Immature natural killer cell (primary cell): ENCODE measurements around the gene ISCU. TPM values are rescaled to one million over a fixed set of nuclear protein-coding genes. Genes with fewer than 3 reads are reported as not detected.
"Not testable (repeated sequence)": the region's sequence is repeated elsewhere in the genome, so short reads cannot be mapped to it uniquely, and the experiment has no call there.

Experiments used
- DNase-seq, 3 donors: peaks; one replicate each; pipeline ENCODE4 v3.0.0; 2022; ENCODE audit warnings: mixed read lengths in 1 of 3
- H3K27ac Mint-ChIP-seq, 6 donors: one replicate each; pipeline ENCODE4 v1.8.0; 2020; ENCODE audit warnings: mixed read lengths in 6 of 6, mild to moderate bottlenecking in 5 of 6, inconsistent platforms in 4 of 6, moderate library complexity in 3 of 6
- H3K27me3 Mint-ChIP-seq, 3 donors: one replicate each; pipeline ENCODE4 v1.8.0; 2020 to 2021; ENCODE audit warnings: low read depth in 3 of 3, mild to moderate bottlenecking in 3 of 3, mixed read lengths in 3 of 3, moderate library complexity in 3 of 3, inconsistent platforms in 1 of 3
- H3K36me3 Mint-ChIP-seq, 3 donors: one replicate each; pipeline ENCODE4 v1.8.0; 2020; ENCODE audit warnings: mixed read lengths in 3 of 3, inconsistent platforms in 2 of 3, mild to moderate bottlenecking in 2 of 3
- H3K4me1 Mint-ChIP-seq, 2 donors: one replicate each; pipeline ENCODE4 v1.8.0; 2020; ENCODE audit warnings: inconsistent platforms in 2 of 2, mild to moderate bottlenecking in 2 of 2, mixed read lengths in 2 of 2, moderate library complexity in 1 of 2
- H3K4me3 Mint-ChIP-seq, 5 donors: one replicate each; pipeline ENCODE4 v1.8.0; 2020; ENCODE audit warnings: mild to moderate bottlenecking in 5 of 5, mixed read lengths in 5 of 5, inconsistent platforms in 3 of 5, moderate library complexity in 3 of 5
- H3K9me3 Mint-ChIP-seq, 6 donors: one replicate each; pipeline ENCODE4 v1.8.0; 2020; ENCODE audit warnings: mild to moderate bottlenecking in 6 of 6, mixed read lengths in 6 of 6, inconsistent platforms in 4 of 6, moderate library complexity in 3 of 6
- polyA plus RNA-seq, 3 donors: library from polyadenylated mRNA; unstranded; fragments of 300-500 nt; fragmentation: Illumina TruSeq; gene quantifications; one replicate each; pipeline ENCODE4 v1.2.3, GENCODE V29; 2021

The ISCU gene
- polyA plus RNA-seq, 3 donors from 2014 or later, result 159 to 211 (median 178) TPM

DNA sequence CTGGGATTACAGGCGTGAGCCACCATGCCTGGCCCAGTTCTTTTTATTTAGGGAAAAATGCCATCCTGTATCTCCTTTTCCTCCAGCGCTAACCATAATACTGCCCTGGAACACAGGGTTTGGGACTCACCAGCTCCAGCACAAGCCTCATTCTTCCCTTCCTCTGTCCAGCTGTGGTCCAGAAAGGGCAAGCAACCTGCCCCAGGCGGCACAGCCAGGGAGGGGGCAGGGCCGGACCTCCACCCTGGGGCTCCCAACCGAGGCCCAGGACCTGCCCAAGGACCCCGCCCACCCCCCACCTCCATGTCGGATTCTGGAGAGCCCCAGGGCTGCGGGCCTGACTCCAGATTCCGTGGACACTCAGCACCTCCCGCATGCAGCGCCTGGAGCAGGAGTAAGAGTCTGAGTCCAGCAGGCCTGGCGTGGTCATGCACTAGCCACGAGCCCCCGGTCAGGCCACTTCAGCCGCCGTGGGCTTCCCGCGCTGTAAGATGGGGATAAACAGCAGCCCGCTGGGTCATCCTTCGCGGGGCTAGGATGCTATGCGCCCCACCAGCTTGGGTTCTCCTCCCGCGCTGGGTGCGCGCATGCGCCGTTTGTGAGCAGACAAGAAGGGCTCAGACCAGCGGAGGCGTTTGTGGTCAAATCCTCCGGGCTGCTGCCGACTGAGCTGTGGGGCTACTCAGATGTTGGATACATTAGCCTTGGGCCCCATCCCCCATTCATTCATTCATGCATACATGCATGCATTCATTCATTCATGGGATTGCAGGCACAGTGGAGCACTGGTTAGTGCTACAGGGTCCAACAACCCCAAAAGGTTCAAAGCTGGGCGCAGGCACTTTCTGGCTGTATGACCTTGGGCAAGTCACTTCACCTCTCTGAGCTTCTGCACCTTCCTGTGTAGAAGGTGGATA, 19.2 kb downstream of the ISCU start:
- no peak overlapping the region for H3K4me3 Mint-ChIP-seq
- peaks cover 7% of the 10 kb centered on the region in 2 donors for H3K4me1 Mint-ChIP-seq
- peaks cover 12 to 17% (median 12%) of the 10 kb centered on the region in 3 donors for H3K27me3 Mint-ChIP-seq
- no peak overlapping the region for H3K27ac Mint-ChIP-seq
- peaks cover 2 to 10% (median 6%) of the 10 kb centered on the region in 6 donors for H3K9me3 Mint-ChIP-seq
- no peaks in the 10 kb centered on the region for H3K36me3 Mint-ChIP-seq
- DNase-seq, result no peak

DNA sequence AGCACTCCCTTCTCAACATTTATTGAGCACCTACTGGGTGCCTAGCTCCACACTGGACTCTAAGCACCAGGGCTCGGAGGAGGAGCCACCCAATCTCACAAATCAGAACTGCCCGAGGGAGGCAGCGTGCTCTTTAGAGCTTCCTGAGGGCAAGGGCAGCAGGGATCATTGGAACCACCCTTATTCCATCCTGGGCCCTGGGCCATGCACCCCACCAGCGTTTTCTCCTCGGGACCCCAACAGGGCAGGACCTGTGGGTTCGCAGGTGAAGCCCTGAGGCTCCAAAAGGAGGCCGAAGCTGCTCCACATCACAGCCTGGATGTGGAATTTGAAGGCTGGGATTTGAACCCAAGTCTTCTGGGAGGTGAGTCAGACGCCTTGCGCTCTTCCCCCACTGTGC, 20.1 kb downstream of the ISCU start:
- no peak for DNase-seq
- no peaks in the 10 kb centered on the region for H3K36me3 Mint-ChIP-seq
- H3K9me3 Mint-ChIP-seq, result peaks cover 2 to 10% (median 6%) of the 10 kb centered on the region in 6 donors
- peaks cover 12 to 17% (median 12%) of the 10 kb centered on the region in 3 donors for H3K27me3 Mint-ChIP-seq
- no peak overlapping the region for H3K27ac Mint-ChIP-seq
- H3K4me1 Mint-ChIP-seq, result peaks cover 7% of the 10 kb centered on the region in 2 donors
- no peak overlapping the region for H3K4me3 Mint-ChIP-seq

DNA sequence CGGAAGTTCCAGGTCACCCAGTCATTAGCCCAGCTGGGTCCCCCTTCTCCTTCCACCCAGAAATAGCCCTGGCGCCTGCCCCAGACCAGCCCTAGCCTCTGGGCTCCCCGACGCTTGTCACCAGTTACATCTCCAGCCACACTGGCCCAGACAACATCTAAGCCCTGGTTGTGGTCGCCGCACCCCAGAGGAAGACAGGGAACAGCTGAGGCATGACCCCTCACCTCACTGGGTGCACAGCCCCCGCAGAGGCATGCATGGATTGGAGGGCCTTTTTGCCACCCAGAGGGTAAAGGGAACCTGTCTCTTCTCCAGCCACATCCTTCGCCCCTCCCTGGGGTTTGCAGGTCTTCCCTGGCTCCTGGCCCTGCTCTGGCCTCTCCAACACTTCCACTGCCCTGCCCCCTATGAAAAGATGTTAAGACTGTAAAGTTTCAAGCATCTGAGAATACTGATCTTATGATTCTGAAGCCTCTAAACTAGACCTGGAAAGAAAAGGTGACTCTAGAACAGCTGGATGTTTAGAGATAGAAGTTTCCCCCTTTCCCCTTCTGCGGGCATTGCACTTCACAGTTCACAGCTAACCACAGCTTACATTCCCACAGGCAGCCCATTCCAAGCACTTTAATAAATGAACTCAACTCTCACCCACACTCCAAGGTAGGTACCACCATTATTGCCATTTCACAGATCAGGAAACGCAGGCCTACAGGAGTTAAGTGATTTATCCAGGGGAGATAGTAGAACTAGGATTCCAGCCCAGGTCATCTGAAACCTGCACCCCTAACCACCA, 20.8 kb downstream of the ISCU start:
- no peaks in the 10 kb centered on the region for H3K36me3 Mint-ChIP-seq

DNA sequence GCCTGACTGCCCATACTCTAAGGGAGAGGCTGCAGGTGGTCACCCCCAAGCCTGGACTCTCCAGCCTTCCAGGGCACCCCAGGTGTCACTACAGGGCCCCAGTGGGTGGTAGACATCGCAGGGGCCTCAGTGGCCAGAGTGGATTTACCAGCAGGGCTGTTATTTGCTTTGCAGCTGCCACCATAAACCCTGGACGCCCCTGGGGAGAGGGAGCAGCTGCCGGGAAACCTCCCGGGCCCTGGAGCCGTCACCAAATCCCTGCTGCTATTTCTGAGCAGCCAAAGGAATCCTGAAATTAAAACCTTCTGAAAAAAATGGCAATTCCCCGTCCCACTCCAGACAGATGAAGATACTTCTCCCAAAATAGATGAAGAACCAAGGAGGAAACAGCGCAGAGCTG, 21.6 kb downstream of the ISCU start:
- Mint-ChIP-seq H3K4me1 (peaks cover 3 to 7% of the 10 kb centered on the region in 2 donors), H3K9me3 (peaks cover 2 to 8% (median 3%) of the 10 kb centered on the region in 6 donors), H3K36me3 (no peaks in the 10 kb centered on the region), H3K27ac (no peak overlapping the region), H3K27me3 (peaks cover 4 to 11% (median 7%) of the 10 kb centered on the region in 3 donors), H3K4me3 (no peak overlapping the region)
- DNase-seq, result no peak

More for the DNA sequence above, 20.8 kb downstream of the ISCU start:
- Mint-ChIP-seq H3K4me3 (no peak overlapping the region), H3K27ac (no peak overlapping the region), H3K27me3 (peaks cover 12 to 16% (median 12%) of the 10 kb centered on the region in 3 donors), H3K4me1 (peaks cover 7% of the 10 kb centered on the region in 2 donors), H3K9me3 (peaks cover 2 to 10% (median 6%) of the 10 kb centered on the region in 6 donors)
- no peak for DNase-seq

DNA sequence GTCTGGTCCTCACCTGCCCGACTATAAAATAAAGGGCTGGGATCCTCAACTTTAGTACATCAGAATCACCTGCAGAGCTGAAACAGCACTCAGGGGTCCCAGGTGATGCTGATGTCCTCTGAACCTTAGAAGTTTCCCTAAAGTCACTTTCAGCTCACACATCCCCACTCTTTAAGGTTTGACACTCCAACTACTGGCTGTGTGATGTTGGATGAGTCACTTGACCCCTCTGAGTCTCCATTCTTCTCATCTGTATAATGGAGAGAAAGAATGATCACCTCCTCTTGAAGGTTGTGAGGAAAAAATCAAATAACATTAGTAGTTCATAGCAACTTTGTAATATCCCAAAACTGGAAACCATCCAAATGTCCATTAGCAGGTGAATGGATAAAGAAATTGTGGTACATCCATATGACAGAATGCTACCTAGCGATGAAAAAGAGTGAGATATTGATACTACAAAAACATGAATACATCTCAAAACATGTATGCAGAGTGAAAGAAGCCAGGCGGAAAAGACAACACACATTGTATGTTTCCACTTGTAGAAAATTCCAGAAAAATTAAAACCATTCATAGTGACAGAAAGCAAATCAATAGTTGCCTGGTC, 22.2 kb downstream of the ISCU start:
- Mint-ChIP-seq H3K4me3 (no peak overlapping the region), H3K27ac (no peak overlapping the region), H3K27me3 (peaks cover 2 to 6% (median 3%) of the 10 kb centered on the region in 3 donors), H3K9me3 (peaks cover 0 to 4% (median 0%) of the 10 kb centered on the region in 6 donors), H3K4me1 (peaks cover 0 to 2% of the 10 kb centered on the region in 2 donors), H3K36me3 (no peaks in the 10 kb centered on the region)
- DNase-seq, result no peak

DNA sequence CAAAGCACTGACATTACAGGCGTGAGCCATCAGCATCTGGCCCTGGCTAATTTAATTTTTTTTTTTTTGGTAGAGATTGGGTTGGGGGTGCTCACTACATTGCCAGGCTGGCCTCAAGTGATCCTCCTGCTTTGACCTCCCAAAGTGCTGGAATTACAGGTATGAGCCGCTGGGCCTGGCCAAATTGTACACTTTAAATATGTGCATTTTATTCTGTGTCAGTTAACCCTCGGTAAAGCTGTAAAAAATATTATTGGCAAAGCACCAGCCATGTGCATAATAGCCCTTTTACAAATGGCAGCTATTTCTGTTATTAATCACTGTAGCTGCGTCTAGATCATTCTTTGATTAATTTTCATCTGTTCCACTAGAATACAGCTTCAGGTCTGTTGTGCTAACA, 23.5 kb downstream of the ISCU start:
- no peaks in the 10 kb centered on the region for H3K4me1 Mint-ChIP-seq
- peaks cover 2 to 5% (median 3%) of the 10 kb centered on the region in 3 donors for H3K27me3 Mint-ChIP-seq
- no peaks in the 10 kb centered on the region for H3K9me3 Mint-ChIP-seq
- no peaks in the 10 kb centered on the region for H3K36me3 Mint-ChIP-seq
- H3K4me3 Mint-ChIP-seq, result no peak overlapping the region
- no peak overlapping the region for H3K27ac Mint-ChIP-seq
- no peak for DNase-seq

DNA sequence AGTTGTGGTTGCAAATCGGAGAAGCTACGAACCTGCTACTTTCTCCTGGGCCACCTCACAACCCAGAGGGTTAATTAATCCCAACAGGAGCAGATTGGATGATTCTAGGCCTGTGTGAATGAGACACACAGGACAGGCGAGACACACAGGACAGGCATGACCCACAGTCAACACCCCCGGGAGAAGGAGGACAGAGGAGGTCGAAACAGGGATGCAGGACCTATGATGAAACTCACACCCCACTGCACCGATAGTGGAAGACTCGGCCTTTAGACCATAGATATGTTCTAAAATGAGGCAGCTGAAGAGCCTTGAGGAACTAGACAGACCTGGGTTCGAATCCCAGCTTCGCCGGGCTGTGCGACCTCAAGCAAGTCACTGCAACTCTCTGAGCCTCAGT, 23.9 kb downstream of the ISCU start:
- Mint-ChIP-seq H3K4me1 (no peaks in the 10 kb centered on the region), H3K36me3 (no peaks in the 10 kb centered on the region), H3K4me3 (no peak overlapping the region), H3K9me3 (no peaks in the 10 kb centered on the region), H3K27ac (no peak overlapping the region), H3K27me3 (peaks cover 2 to 5% (median 3%) of the 10 kb centered on the region in 3 donors)
- DNase-seq, result no peak

DNA sequence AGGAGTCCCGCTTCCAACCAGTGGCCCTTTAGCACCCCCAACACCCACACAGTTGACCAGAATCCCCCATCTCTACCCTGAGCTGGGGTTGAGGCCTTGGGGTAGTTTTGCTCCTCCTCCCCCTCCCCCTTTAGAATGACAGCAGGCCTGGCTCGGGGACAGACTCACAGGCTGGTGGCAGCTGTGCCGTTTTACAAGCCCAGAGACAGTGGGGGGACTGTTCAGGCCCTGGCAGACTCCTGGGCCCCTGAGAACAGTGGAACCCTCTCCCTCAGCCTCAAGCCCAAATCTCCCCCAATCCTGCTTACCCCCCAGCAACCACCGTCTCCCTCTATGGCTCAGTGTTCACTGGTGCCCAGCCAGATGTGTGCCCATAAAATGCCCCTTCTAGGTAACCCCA, 25.4 kb downstream of the ISCU start:
- Mint-ChIP-seq H3K36me3 (no peaks in the 10 kb centered on the region), H3K27ac (no peak overlapping the region), H3K4me1 (no peaks in the 10 kb centered on the region), H3K4me3 (no peak overlapping the region), H3K9me3 (no peaks in the 10 kb centered on the region), H3K27me3 (peaks cover 0 to 5% (median 3%) of the 10 kb centered on the region in 3 donors)
- DNase-seq, result no peak

DNA sequence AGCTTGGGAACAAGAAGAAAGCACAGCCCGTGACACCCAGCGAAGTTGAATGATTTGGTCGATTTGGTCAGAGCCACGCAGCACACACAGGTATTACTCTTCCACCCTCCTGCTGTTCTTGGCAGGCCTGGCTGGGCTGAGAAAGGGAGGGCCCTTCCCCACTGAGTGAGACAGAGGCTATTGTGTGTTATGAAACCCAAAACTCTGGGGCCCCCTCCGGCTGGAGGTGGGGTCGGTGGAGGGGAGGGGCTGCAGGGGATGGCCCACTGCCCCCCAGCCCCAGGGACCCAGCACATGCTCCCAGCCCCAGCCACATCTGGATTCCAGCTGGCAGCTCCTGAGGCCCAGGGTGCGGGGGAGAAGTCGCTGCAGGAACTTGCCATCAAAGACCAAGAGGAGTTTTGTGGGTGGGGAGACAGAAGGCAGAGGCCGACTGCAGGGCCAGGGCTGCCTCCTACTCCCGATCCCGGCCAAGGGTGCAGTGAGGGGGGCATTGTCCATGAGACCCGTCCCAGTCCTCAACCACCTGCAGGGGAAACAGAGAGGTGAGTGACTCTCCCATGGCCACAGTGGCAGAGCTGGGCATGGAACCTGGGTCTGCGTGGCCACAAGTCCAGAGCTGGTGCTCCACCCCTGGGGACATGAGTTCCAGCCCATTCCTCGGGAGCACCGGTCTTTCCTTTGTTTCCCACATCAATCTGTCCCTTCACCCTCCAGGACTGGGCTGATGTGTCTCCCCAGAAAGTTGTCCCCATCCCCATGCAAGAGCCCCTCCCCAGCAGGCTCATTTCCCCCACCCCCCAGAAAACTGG, 26.8 kb downstream of the ISCU start:
- H3K4me1 Mint-ChIP-seq, result no peaks in the 10 kb centered on the region
- no peaks in the 10 kb centered on the region for H3K36me3 Mint-ChIP-seq
- no peaks in the 10 kb centered on the region for H3K9me3 Mint-ChIP-seq
- H3K27me3 Mint-ChIP-seq, result peaks cover 0 to 3% (median 2%) of the 10 kb centered on the region in 3 donors
- H3K4me3 Mint-ChIP-seq, result no peak overlapping the region
- no peak overlapping the region for H3K27ac Mint-ChIP-seq
- DNase-seq, result no peak

DNA sequence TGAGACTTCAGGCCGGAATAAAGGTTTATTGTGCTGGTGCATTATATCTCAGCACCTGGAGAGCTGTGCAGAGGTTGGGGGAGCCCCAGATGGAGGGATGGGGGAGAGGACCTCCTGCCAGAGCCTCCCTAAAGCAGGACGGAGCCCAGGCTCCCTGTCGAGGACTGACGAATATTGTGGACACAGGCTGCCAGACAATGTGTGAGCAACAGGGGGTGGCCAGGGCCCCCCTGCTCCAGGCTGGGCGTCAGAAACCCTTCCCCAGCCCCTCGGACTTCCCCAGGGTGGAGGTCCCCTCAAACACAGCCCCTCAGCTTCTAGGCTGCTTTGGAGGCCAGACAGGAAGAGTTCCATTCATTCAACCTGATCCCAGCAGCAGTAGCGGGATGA, 27.4 kb downstream of the ISCU start:
- H3K4me1 Mint-ChIP-seq, result no peaks in the 10 kb centered on the region
- H3K27me3 Mint-ChIP-seq, result peaks cover 0 to 2% (median 2%) of the 10 kb centered on the region in 3 donors
- no peak for DNase-seq
- no peak overlapping the region for H3K4me3 Mint-ChIP-seq
- H3K27ac Mint-ChIP-seq, result no peak overlapping the region
- H3K9me3 Mint-ChIP-seq, result no peaks in the 10 kb centered on the region
- no peaks in the 10 kb centered on the region for H3K36me3 Mint-ChIP-seq

DNA sequence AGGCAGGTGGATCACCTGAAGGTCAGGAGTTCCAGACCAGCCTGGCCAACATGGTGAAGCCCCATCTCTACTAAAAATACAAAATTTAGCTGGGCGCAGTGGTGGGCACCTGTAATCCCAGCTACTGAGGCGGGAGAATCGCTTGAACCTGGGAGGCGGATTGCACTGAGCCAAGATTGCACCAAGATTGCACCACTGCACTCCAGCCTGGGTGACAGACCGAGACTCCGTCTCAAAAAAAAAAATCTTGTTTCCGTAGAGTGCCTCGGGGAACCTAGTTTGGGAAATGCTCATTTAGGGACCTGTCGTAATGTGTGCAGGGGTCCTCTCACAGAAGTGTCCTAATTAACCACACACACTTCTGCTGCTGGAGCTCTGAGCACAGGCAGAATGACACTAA, 28.1 kb downstream of the ISCU start:
- H3K9me3 Mint-ChIP-seq, H3K27ac Mint-ChIP-seq, H3K4me3 Mint-ChIP-seq, DNase-seq, H3K27me3 Mint-ChIP-seq, H3K4me1 Mint-ChIP-seq, H3K36me3 Mint-ChIP-seq: not testable (repeated sequence)

DNA sequence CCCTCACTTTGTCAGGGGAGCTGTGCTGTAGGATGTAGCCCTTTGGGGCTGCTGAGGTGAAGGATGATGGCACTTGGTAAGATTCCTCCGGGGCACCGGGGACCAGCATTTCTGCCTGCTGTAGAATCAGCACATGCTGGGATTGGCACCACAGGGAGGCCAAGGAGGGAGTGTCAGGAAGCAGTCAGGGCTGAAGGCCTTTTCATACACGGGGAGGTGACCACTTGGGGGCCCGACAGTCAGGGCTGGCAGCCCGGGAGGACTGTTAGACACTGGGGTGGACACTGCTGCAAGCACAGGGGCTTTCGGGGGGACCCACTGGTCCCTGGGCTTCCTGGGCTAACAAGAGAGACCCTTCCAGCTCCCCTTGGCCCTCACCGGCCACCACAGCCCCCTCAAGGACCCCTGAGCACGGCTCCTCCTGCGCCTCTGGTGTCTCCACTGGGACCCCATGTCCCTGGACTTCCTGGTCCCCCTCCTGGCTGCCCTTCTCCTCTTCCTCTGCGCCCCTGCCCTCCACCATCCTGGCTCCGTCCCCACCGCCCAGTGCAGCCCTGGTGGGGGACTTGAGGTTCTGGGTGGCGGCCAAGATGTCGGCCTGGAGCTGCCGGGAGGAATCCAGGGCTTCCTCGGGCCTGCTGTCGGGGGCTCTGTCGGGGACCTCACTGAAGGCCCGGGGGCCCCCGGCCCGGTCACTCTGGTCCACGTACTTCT, 29.0 kb downstream of the ISCU start:
- Mint-ChIP-seq H3K9me3 (no peaks in the 10 kb centered on the region), H3K4me1 (no peaks in the 10 kb centered on the region), H3K27ac (no peak overlapping the region), H3K36me3 (no peaks in the 10 kb centered on the region), H3K27me3 (peaks cover 0 to 2% (median 0%) of the 10 kb centered on the region in 3 donors), H3K4me3 (no peak overlapping the region)
- DNase-seq, result no peak
